HepG2 (cell line): ENCODE data around the gene ZNF574. TPM values are rescaled to one million over a fixed set of nuclear protein-coding genes. Genes with fewer than 3 reads are reported as not detected.

Experiments
- ATAC-seq: fragments of 200-7000 bp; cut with Tn5 transposase; 3 replicates; pipeline ENCODE4 v1.9.1; 2020; ENCODE audit warnings: mild to moderate bottlenecking, moderate library complexity
- BruUV-seq: library from RNA; stranded (reverse); fragments of 400-500 nt; replicated peaks from 2 replicates; lab custom pipeline; 2021; lab: Mats Ljungman, UMichigan
- CTCF ChIA-PET: fragments of 300-600 bp; formaldehyde crosslinking; extraction: SDS; loops from one replicate; lab custom pipeline; 2021; ENCODE audit warnings: low total read pairs, inconsistent platforms, low intra/inter-chr PET ratio; lab: Yijun Ruan, JAX
- POLR2A ChIA-PET: fragments of 350-600 bp; sonication (Branson Sonifier 250); formaldehyde crosslinking; loops from one replicate; lab custom pipeline; 2020; ENCODE audit warnings: antibody characterized with exemption, inconsistent platforms; lab: Yijun Ruan, JAX
- DNase-seq: peaks from one replicate; pipeline ENCODE4 v3.0.0-alpha.2; 2015; ENCODE audit warnings: low spot score
- FAIRE-seq: peaks from 3 replicates; lab custom pipeline; 2011; peaks lifted over from hg19 to GRCh38; lab: Jason Lieb, UNC
- H2AFZ ChIP-seq: one replicate; pipeline ENCODE4 v1.6.1; 2011; ENCODE audit warnings: low read length, inconsistent platforms
- H3K27ac ChIP-seq: fragments of 300-600 bp; 3 replicates; pipeline ENCODE4 v1.8.0; 2011; ENCODE audit warnings: mixed run types, mild to moderate bottlenecking, mixed read lengths, low read length, inconsistent platforms; ENCODE audit not compliant: insufficient read depth; ENCODE audit errors: extremely low read length
- H3K27me3 ChIP-seq, 2 experiments: fragments of 200-600 bp in 1 of 2; 2 replicates in 1 of 2; 3 replicates in 1 of 2; pipeline versions ENCODE4 v1.6.0 to v1.8.0; 2011; ENCODE audit warnings: low read length in 2 of 2, mild to moderate bottlenecking in 2 of 2, moderate library complexity in 2 of 2, inconsistent platforms in 1 of 2; ENCODE audit not compliant: insufficient read depth in 2 of 2, control insufficient read depth in 1 of 2
- H3K36me3 ChIP-seq, 2 experiments: fragments of 200-600 bp in 1 of 2; replicated peaks in 1 of 2; 2 replicates in 1 of 2; 3 replicates in 1 of 2; pipeline versions ENCODE4 v1.5.1 to v1.8.0; 2011; ENCODE audit warnings: low read length in 2 of 2, inconsistent platforms in 1 of 2; ENCODE audit not compliant: insufficient read depth in 2 of 2, control insufficient read depth in 1 of 2
- H3K4me1 ChIP-seq: 2 replicates; pipeline ENCODE4 v1.5.1; 2012; ENCODE audit warnings: low read length, inconsistent platforms; ENCODE audit not compliant: insufficient read depth
- H3K4me2 ChIP-seq: 2 replicates; pipeline ENCODE4 v1.6.0; 2011; ENCODE audit warnings: low read depth, low read length, inconsistent platforms
- H3K4me3 ChIP-seq, 3 experiments: fragments of 200-600 bp in 1 of 3; sonication (generic), shearing (Covaris generic) in 1 of 3; replicated peaks in 1 of 3; 2 replicates each; pipeline ENCODE4 v1.5.1; 2011 to 2016; ENCODE audit warnings: low read length in 3 of 3, inconsistent platforms in 2 of 3, low read depth in 2 of 3, mild to moderate bottlenecking in 2 of 3, control low read depth in 1 of 3, mixed read lengths in 1 of 3; ENCODE audit not compliant: insufficient read depth in 1 of 3
- H3K79me2 ChIP-seq: one replicate; pipeline ENCODE4 v1.6.1; 2011; ENCODE audit warnings: low read length, inconsistent platforms; ENCODE audit not compliant: insufficient read depth
- H3K9ac ChIP-seq: 2 replicates; pipeline ENCODE4 v1.6.0; 2011; ENCODE audit warnings: mild to moderate bottlenecking, low read depth, low read length, inconsistent platforms; ENCODE audit not compliant: insufficient read depth
- H3K9me3 ChIP-seq: 2 replicates; pipeline ENCODE4 v1.5.1; 2012; ENCODE audit warnings: mild to moderate bottlenecking, low read length
- H4K20me1 ChIP-seq: 2 replicates; pipeline ENCODE4 v1.6.0; 2011; ENCODE audit warnings: inconsistent platforms, mild to moderate bottlenecking, low read length, moderate library complexity; ENCODE audit not compliant: insufficient read depth
- CBFB ChIP-seq: sonication (generic); formaldehyde crosslinking; IDR thresholded peaks from 2 replicates; pipeline ENCODE4 v1.4.0; 2020; ENCODE audit warnings: missing genetic modification reagents
- FOXC1 ChIP-seq: sonication (generic); formaldehyde crosslinking; IDR thresholded peaks from 2 replicates; pipeline ENCODE4 v1.8.0; 2022; ENCODE audit warnings: mild to moderate bottlenecking, missing genetic modification reagents, borderline replicate concordance
- GTF3A ChIP-seq: sonication (generic); formaldehyde crosslinking; conservative IDR thresholded peaks from 2 replicates; pipeline ENCODE4 v1.4.0; 2020; ENCODE audit warnings: mild to moderate bottlenecking, missing genetic modification reagents
- HOXA5 ChIP-seq: sonication (generic); formaldehyde crosslinking; IDR thresholded peaks from 2 replicates; pipeline ENCODE4 v1.4.0; 2020; ENCODE audit warnings: missing genetic modification reagents
- RFXAP ChIP-seq: sonication (generic); formaldehyde crosslinking; IDR thresholded peaks from 2 replicates; pipeline ENCODE4 v1.4.0; 2020; ENCODE audit warnings: missing genetic modification reagents, borderline replicate concordance
- ZBTB7A ChIP-seq: sonication (generic); formaldehyde crosslinking; IDR thresholded peaks from 2 replicates; pipeline ENCODE4 v1.8.0; 2022; ENCODE audit warnings: mild to moderate bottlenecking, missing genetic modification reagents
- ZFY ChIP-seq: sonication (generic); formaldehyde crosslinking; IDR thresholded peaks from 2 replicates; pipeline ENCODE4 v1.4.0; 2020; ENCODE audit warnings: missing genetic modification reagents
- ZNF253 ChIP-seq: sonication (generic); formaldehyde crosslinking; IDR thresholded peaks from 2 replicates; pipeline ENCODE4 v1.8.0; 2022; ENCODE audit warnings: mild to moderate bottlenecking, missing genetic modification reagents, borderline replicate concordance
- ZNF562 ChIP-seq: sonication (generic); formaldehyde crosslinking; IDR thresholded peaks from 2 replicates; pipeline ENCODE4 v1.8.0; 2022; ENCODE audit warnings: missing genetic modification reagents, borderline replicate concordance
- ZSCAN21 ChIP-seq: sonication (generic); formaldehyde crosslinking; IDR thresholded peaks from 2 replicates; pipeline ENCODE4 v1.8.0; 2022; ENCODE audit warnings: mild to moderate bottlenecking, missing genetic modification reagents, moderate library complexity, borderline replicate concordance
- WGBS: methylation state at CpG from one replicate; pipeline ENCODE4 v1.1.6; 2017; ENCODE audit warnings: low lambda C conversion rate; 5-methylcytosine and 5-hydroxymethylcytosine counted together
- in situ Hi-C: cut with HindIII; loops from 2 replicates; pipeline ENCODE4 v1.10.0; 2017; ENCODE audit warnings: low pct_unique_long_range_greater_than_20kb; ENCODE audit not compliant: extremely low pct_ligation_motif_present
- intact Hi-C: fragments of 100-400 bp; cut with micrococcal nuclease; formaldehyde crosslinking; loops from one replicate; pipeline ENCODE4 v1.10.0; 2022; ENCODE audit not compliant: unreplicated experiment
- polyA plus RNA-seq, 8 experiments: library from polyadenylated mRNA; depleted of rRNA in 3 of 8; stranded (reverse) in 7 of 8; unstranded in 1 of 8; fragments of >200 nt; fragmentation: Illumina TruSeq in 4 of 8; extraction: Trizol in 4 of 8; gene quantifications; 2 replicates each; pipeline versions ENCODE4 v1.2.1 to v1.2.3, GENCODE V29; 2011 to 2016; ENCODE audit warnings: low read depth in 4 of 8, missing spikeins in 1 of 8, mixed read lengths in 1 of 8; ENCODE audit not compliant: insufficient read depth in 1 of 8
- total RNA-seq, 5 experiments: library from RNA; depleted of rRNA; stranded (reverse); fragments of >200 nt; fragmentation: Illumina TruSeq; extraction: Trizol; gene quantifications; 2 replicates each; pipeline ENCODE4 v1.2.3, GENCODE V29; 2016; ENCODE audit warnings: low read depth in 1 of 5
- TF ChIP-seq, protein P1 (sequence below): sonication (generic); formaldehyde crosslinking; IDR thresholded peaks from 2 replicates; pipeline ENCODE4 v1.8.1; 2023; ENCODE audit warnings: mild to moderate bottlenecking, inconsistent platforms, moderate library complexity, missing genetic modification reagents, borderline replicate concordance

The ZNF574 gene
- total and polyA plus RNA-seq, 2 of the 13 experiments (the other 11 are each of a cell fraction or from before 2014, with no cell fraction given) = 7.7 to 7.9 TPM

DNA sequence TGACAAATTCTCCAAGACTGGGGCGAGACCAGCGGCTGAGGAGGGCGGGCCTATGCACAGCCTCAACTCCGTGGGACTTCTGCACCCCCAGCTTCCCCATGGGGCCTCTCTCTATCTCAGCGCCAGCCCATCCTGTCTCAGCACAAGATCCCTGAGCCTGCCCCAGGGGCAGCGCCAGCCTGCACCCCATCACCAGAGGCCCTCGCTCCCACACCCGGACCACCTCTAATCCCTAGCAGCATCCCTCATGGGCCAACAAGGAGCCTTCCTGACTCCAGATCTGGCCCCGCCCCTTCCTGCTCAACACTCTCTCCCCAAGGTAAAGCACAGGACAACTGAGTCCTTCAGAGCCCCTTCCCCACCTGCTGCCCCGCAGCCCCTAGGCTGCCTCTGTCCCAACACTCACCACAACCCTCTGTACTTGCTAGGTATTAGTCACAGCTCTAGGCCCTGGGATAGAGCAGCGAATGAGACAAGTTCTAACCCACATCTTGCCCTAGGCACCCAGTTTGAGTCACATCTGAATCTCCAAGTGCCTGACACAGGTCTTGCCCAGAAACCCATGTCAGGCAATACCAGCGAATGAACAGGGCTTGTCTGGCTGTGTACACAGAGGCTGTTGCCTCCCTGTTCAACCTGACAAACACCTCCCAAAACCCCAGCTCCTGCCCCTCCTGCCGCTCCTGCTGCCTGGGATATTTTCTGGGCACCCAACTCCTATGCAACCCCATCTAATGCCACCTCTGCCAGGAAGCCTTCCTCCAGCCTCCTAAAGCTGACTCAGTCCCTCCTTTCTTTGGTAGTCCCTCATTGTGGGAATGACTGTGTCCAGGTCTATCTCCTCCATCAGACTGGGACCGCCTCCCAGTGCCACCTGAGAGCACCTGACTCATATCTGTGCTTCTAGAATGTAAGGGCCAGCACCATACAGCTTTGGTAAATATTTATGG is 24.5 kb upstream of the ZNF574 start (continued):
- no peak for TF ChIP-seq ZNF253 (CRISPR knock-in tag)

DNA sequence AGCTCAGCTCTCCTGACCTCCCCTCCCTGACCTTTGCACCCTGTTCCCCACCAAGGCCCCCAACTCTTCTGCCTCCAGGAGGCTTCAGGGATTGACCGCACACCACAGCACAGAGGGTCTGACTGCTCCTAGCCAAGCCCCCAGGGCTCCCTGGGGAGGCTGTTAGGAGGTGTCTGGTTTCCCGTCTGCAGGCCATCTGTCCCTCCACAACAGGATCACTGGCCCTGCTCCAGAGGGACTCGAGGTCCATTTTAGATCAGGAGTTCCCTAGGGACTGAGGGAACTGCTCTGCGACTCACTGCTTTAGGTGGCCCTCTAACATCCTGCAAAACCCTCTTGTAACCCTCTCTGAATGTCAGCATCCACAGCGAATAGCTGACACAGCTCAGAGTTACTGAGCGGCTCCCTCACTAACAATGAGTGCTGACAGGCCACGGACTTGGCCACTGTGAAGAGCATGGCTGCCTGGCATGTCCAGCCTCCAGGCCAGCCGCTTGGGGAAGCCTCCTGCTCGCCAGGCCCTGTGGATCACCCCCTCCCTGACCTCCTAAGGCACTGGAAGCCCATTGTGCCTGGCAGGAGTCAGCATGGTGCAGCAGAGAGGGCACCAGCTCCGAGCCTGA is 23.6 kb upstream of the ZNF574 start:
- H3K9ac ChIP-seq = no peak overlapping the region
- H4K20me1 ChIP-seq = no peaks in the 10 kb centered on the region
- WGBS = no CpG with 5 or more reads among the region's 10 CpGs
- H2AFZ ChIP-seq = no peak overlapping the region
- H3K4me2 ChIP-seq = no peak overlapping the region
- in situ Hi-C loops = no loop called here
- BruUV-seq = no TSS peak
- peaks cover 1 to 18% of the 10 kb centered on the region in 2 experiments; a peak in 2 of 5 replicates for H3K27me3 ChIP-seq
- FAIRE-seq = no peak
- TF ChIP-seq FOXC1 (CRISPR knock-in tag) = no peak
- no peak for TF ChIP-seq ZBTB7A
- TF ChIP-seq ZSCAN21 (CRISPR knock-in tag) = no peak
- TF ChIP-seq HOXA5 (CRISPR knock-in tag) = no peak
- TF ChIP-seq GTF3A = no peak
- no peak for TF ChIP-seq ZFY (CRISPR knock-in tag)
- TF ChIP-seq, protein P1, sequence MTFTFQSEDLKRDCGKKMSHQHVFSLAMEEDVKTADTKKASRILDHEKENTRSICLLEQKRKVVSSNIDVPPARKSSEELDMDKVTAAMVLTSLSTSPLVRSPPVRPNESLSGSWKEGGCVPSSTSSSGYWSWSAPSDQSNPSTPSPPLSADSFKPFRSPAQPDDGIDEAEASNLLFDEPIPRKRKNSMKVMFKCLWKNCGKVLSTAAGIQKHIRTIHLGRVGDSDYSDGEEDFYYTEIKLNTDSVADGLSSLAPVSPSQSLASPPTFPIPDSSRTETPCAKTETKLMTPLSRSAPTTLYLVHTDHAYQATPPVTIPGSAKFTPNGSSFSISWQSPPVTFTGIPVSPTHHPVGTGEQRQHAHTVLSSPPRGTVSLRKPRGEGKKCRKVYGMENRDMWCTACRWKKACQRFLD (CRISPR knock-in tag) = no peak
- no peak for TF ChIP-seq CBFB (CRISPR knock-in tag)
- no peak for TF ChIP-seq RFXAP (CRISPR knock-in tag)
- no peak for TF ChIP-seq ZNF562 (CRISPR knock-in tag)
- TF ChIP-seq, all 625 proteins: peak for 0
- CTCF ChIA-PET = no interaction called here
- no peaks in the 10 kb centered on the region for H3K36me3 ChIP-seq
- DNase-seq = no peak
- peak; percentile 44 for ATAC-seq
- intact Hi-C loops = no loop called here
- H3K27ac ChIP-seq = no peak overlapping the region
- H3K4me1 ChIP-seq = peaks cover 5% of the 10 kb centered on the region
- no peaks in the 10 kb centered on the region for H3K79me2 ChIP-seq
- no peaks in the 10 kb centered on the region for H3K9me3 ChIP-seq
- POLR2A ChIA-PET = no interaction called here
- H3K4me3 ChIP-seq = no peak overlapping the region
